ENCODE data around the gene SOX6. TPM values are rescaled to one million over a fixed set of nuclear protein-coding genes. Genes with fewer than 3 reads are reported as not detected.

SOX6 gene
- total RNA-seq, 1 donor from 2014 or later = 1.6 TPM

- Histone ChIP-seq H3K4me1 (no peaks in the 10 kb centered on the region), H3K27me3 (no peaks in the 10 kb centered on the region), H3K36me3 (no peaks in the 10 kb centered on the region), H3K27ac (no peak overlapping the region), H3K9me3 (no peaks in the 10 kb centered on the region), H3K4me3 (no peak overlapping the region)
- intact Hi-C loops (cut with DNase I) = no loop called here
- TF ChIP-seq, protein P1, sequence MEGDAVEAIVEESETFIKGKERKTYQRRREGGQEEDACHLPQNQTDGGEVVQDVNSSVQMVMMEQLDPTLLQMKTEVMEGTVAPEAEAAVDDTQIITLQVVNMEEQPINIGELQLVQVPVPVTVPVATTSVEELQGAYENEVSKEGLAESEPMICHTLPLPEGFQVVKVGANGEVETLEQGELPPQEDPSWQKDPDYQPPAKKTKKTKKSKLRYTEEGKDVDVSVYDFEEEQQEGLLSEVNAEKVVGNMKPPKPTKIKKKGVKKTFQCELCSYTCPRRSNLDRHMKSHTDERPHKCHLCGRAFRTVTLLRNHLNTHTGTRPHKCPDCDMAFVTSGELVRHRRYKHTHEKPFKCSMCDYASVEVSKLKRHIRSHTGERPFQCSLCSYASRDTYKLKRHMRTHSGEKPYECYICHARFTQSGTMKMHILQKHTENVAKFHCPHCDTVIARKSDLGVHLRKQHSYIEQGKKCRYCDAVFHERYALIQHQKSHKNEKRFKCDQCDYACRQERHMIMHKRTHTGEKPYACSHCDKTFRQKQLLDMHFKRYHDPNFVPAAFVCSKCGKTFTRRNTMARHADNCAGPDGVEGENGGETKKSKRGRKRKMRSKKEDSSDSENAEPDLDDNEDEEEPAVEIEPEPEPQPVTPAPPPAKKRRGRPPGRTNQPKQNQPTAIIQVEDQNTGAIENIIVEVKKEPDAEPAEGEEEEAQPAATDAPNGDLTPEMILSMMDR (IDR thresholded peaks at IDR 0.05) = no peak
- no peak for DNase-seq (ENCODE audit: low spot score in 2 of 2)
Measured at GRCh38 chr11:16357775-16358174, 1.4 kb upstream of the SOX6 start.

DNA sequence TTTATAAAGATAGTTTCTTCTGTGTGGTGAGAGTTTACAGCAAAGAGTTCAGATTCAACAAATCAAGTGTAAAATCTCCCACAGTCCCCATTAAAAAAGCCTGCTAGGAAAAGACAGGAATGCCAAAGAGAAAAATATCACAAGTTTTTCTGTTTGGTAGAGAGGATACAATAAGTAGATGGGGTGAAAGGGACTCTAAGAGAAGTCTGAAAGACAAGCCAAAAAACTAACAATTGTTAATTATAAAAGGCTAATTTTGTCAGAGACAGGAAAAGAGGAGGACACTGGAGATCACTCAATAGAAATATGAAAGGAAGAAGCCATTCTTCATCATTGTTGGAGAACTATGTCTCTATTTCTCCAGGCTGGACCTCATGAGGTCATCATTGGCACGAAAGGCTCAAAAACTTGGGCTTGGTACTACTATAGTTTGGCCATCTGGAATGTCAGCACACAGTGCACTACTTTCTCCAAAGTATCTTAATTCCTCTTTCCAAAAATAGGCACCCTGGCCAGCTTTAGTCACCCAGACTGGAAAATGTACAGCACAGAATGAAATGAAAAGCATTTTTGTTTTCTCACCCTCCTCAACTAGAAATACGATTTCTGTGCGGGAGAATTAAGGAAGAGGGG lies 531 bp upstream of the SOX6 start:
- Histone ChIP-seq H3K9me3 (no peaks in the 10 kb centered on the region), H3K4me3 (no peak overlapping the region), H3K4me1 (no peaks in the 10 kb centered on the region), H3K27me3 (no peaks in the 10 kb centered on the region), H3K36me3 (no peaks in the 10 kb centered on the region), H3K27ac (peak overlapping the region in 1 of 2 donors; percentile 30)
- DNase-seq (ENCODE audit: low spot score in 2 of 2) = peak in 1 of 2 donors; percentile 63
- intact Hi-C loops (cut with DNase I) = no loop called here
- TF ChIP-seq, protein P1 (IDR thresholded peaks at IDR 0.05) = no peak

DNA sequence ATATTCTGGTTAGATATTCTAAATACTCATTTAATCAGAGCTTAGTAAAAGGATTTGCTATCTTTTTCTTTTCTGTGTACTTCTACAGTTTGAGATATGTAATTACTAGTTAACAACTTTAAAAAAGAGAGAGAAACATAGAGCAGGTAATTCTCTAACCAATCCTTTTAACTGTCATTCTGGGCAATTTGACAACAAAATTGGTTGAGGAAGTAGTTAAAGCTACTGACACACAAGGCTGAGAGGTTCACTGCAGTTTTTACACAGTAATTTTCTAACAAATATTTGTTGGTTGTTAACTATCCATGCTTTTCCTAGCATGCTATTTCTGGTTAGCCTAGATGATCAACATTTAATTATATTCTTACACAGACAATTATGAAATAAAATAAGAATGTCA lies 3.6 kb downstream of the SOX6 start:
- H3K4me3 ChIP-seq = no peak overlapping the region
- no peaks in the 10 kb centered on the region for H3K9me3 ChIP-seq
- no peak overlapping the region for H3K27ac ChIP-seq
- no peaks in the 10 kb centered on the region for H3K27me3 ChIP-seq
- H3K4me1 ChIP-seq = no peaks in the 10 kb centered on the region
- no peak for DNase-seq (ENCODE audit: low spot score in 2 of 2)
- TF ChIP-seq, protein P1 (IDR thresholded peaks at IDR 0.05) = no peak
- intact Hi-C loops (cut with DNase I) = no loop called here
- no peaks in the 10 kb centered on the region for H3K36me3 ChIP-seq

DNA sequence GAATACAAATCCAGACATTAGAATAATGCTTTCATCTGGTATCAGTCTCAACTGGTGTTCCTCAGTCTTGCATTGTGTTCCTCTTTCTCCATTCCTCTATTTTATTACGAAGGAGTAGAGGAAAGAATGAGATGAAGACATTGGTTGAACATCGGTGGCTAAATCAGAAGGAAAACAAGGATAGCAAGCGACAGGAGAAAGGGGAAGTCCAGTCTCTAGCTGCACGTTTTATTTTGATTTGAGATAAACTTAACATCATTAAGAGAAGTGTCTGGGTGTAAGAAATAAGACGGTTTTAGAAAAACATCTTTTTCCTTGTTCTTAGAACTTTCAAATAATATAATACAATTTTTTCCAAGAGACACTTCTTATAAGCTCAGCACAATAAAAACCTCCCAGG lies 6.2 kb downstream of the SOX6 start:
- no peaks in the 10 kb centered on the region for H3K27me3 ChIP-seq
- no peak overlapping the region for H3K27ac ChIP-seq
- DNase-seq (ENCODE audit: low spot score in 2 of 2) = no peak
- intact Hi-C loops (cut with DNase I) = no loop called here
- H3K9me3 ChIP-seq = no peaks in the 10 kb centered on the region
- H3K4me1 ChIP-seq = no peaks in the 10 kb centered on the region
- TF ChIP-seq, protein P1 (IDR thresholded peaks at IDR 0.05) = no peak
- no peaks in the 10 kb centered on the region for H3K36me3 ChIP-seq
- H3K4me3 ChIP-seq = no peak overlapping the region

- TF ChIP-seq, protein P1 (IDR thresholded peaks at IDR 0.05) = no peak
- intact Hi-C loops (cut with DNase I) = no loop called here
- Histone ChIP-seq H3K27me3 (no peaks in the 10 kb centered on the region), H3K4me3 (no peak overlapping the region), H3K4me1 (no peaks in the 10 kb centered on the region), H3K36me3 (no peaks in the 10 kb centered on the region), H3K9me3 (no peaks in the 10 kb centered on the region), H3K27ac (no peak overlapping the region)
- no peak for DNase-seq (ENCODE audit: low spot score in 2 of 2)
Measured at GRCh38 chr11:16347928-16348685, 8.2 kb downstream of the SOX6 start.

Data from ascending aorta (tissue), 2 donors.